ENCODE measurements around the gene ZFAND3.

ZFAND3 gene

GRCh38 chr6:37821446-37821845 lies 1.9 kb downstream of the ZFAND3 start:
- no peak for DNase-seq (ENCODE audit: extremely low read depth, low read depth)
- TF ChIP-seq CTCF (IDR thresholded peaks at IDR 0.05; ENCODE audit: low read depth, low read length), result no peak

GRCh38 chr6:37822851-37823682 lies 3.5 kb downstream of the ZFAND3 start:
- TF ChIP-seq CTCF (IDR thresholded peaks at IDR 0.05; ENCODE audit: low read depth, low read length), result no peak
- no peak for DNase-seq (ENCODE audit: extremely low read depth, low read depth)

- no peak for TF ChIP-seq CTCF (IDR thresholded peaks at IDR 0.05; ENCODE audit: low read depth, low read length)
- DNase-seq (ENCODE audit: extremely low read depth, low read depth), result no peak
Observed at GRCh38 chr6:37824170-37824569, 4.6 kb downstream of the ZFAND3 start.

- no peak for DNase-seq (ENCODE audit: extremely low read depth, low read depth)
Observed at GRCh38 chr6:37826188-37826587, 6.7 kb downstream of the ZFAND3 start.

GRCh38 chr6:37826993-37827392 lies 7.5 kb downstream of the ZFAND3 start:
- no peak for DNase-seq (ENCODE audit: extremely low read depth, low read depth)
- TF ChIP-seq CTCF (IDR thresholded peaks at IDR 0.05; ENCODE audit: low read depth, low read length), result no peak

More at GRCh38 chr6:37826188-37826587, 6.7 kb downstream of the ZFAND3 start:
- TF ChIP-seq CTCF (IDR thresholded peaks at IDR 0.05; ENCODE audit: low read depth, low read length), result no peak

GRCh38 chr6:37827603-37828265 lies 8.2 kb downstream of the ZFAND3 start:
- no peak for TF ChIP-seq CTCF (IDR thresholded peaks at IDR 0.05; ENCODE audit: low read depth, low read length)
- DNase-seq (ENCODE audit: extremely low read depth, low read depth), result no peak

GRCh38 chr6:37830225-37830624 lies 10.7 kb downstream of the ZFAND3 start:
- TF ChIP-seq CTCF (IDR thresholded peaks at IDR 0.05; ENCODE audit: low read depth, low read length), result no peak
- DNase-seq (ENCODE audit: extremely low read depth, low read depth), result no peak

Measured in AG09319 (cell line).